Measurements from ENCODE around the gene MEST. TPM values are rescaled to one million over a fixed set of nuclear protein-coding genes. Genes with fewer than 3 reads are reported as not detected.

Gene MEST
- total RNA-seq, 4 donors from 2014 or later = 12.2 to 311 (median 62.5) TPM

GRCh38 chr7:130468612-130469011, 23.3 kb upstream of the MEST start:
- no peak for DNase-seq (ENCODE audit: low spot score in 2 of 2)
- H3K27ac ChIP-seq = no peak overlapping the region
- 94 to 98% methylated on average over 1 of the region's 1 CpG for WGBS, 2 donors
- H3K27me3 ChIP-seq = no peaks in the 10 kb centered on the region
- H3K9me3 ChIP-seq = no peaks in the 10 kb centered on the region
- TF ChIP-seq POLR2A (IDR thresholded peaks at IDR 0.05) (no peak), CTCF (IDR thresholded peaks at IDR 0.05) (no peak), EP300 (IDR thresholded peaks at IDR 0.05) (no peak)
- H3K4me1 ChIP-seq = no peaks in the 10 kb centered on the region
- no peak overlapping the region for H3K4me3 ChIP-seq
- no peaks in the 10 kb centered on the region for H3K36me3 ChIP-seq

GRCh38 chr7:130471974-130472373, 19.9 kb upstream of the MEST start:
- no peaks in the 10 kb centered on the region for H3K9me3 ChIP-seq
- H3K27ac ChIP-seq = no peak overlapping the region
- TF ChIP-seq CTCF (IDR thresholded peaks at IDR 0.05) (no peak), POLR2A (IDR thresholded peaks at IDR 0.05) (no peak), EP300 (IDR thresholded peaks at IDR 0.05) (no peak)
- no peaks in the 10 kb centered on the region for H3K4me1 ChIP-seq
- H3K4me3 ChIP-seq = no peak overlapping the region
- 79 to 88% methylated on average over 2 of the region's 2 CpGs for WGBS, 2 donors
- DNase-seq (ENCODE audit: low spot score in 2 of 2) = no peak
- H3K36me3 ChIP-seq = no peaks in the 10 kb centered on the region
- H3K27me3 ChIP-seq = no peaks in the 10 kb centered on the region

GRCh38 chr7:130473289-130473688, 18.6 kb upstream of the MEST start:
- Histone ChIP-seq H3K9me3 (peaks cover 0 to 12% (median 0%) of the 10 kb centered on the region in 4 donors), H3K27ac (no peak overlapping the region), H3K36me3 (no peaks in the 10 kb centered on the region), H3K4me1 (no peaks in the 10 kb centered on the region), H3K27me3 (no peaks in the 10 kb centered on the region), H3K4me3 (no peak overlapping the region)
- TF ChIP-seq EP300 (IDR thresholded peaks at IDR 0.05) = no peak
- no peak for TF ChIP-seq CTCF (IDR thresholded peaks at IDR 0.05)
- TF ChIP-seq POLR2A (IDR thresholded peaks at IDR 0.05) = no peak
- DNase-seq (ENCODE audit: low spot score in 2 of 2) = no peak

- no peak overlapping the region for H3K4me3 ChIP-seq
- H3K4me1 ChIP-seq = no peaks in the 10 kb centered on the region
- DNase-seq (ENCODE audit: low spot score in 2 of 2) = no peak
- WGBS, 2 donors = 64 to 75% methylated on average over 4 of the region's 4 CpGs
- TF ChIP-seq POLR2A (IDR thresholded peaks at IDR 0.05) = no peak
- no peak for TF ChIP-seq EP300 (IDR thresholded peaks at IDR 0.05)
- TF ChIP-seq CTCF (IDR thresholded peaks at IDR 0.05) = no peak
- H3K27me3 ChIP-seq = no peaks in the 10 kb centered on the region
- peaks cover 0 to 14% (median 0%) of the 10 kb centered on the region in 4 donors for H3K9me3 ChIP-seq
- no peaks in the 10 kb centered on the region for H3K36me3 ChIP-seq
- no peak overlapping the region for H3K27ac ChIP-seq
Measured at GRCh38 chr7:130473876-130474275, 18.0 kb upstream of the MEST start.

GRCh38 chr7:130475776-130476175, 16.1 kb upstream of the MEST start:
- 54 to 65% methylated on average over 7 of the region's 7 CpGs for WGBS, 2 donors

More at GRCh38 chr7:130475776-130476175, 16.1 kb upstream of the MEST start:
- Histone ChIP-seq H3K4me3 (no peak overlapping the region), H3K27ac (no peak overlapping the region), H3K27me3 (no peaks in the 10 kb centered on the region), H3K36me3 (no peaks in the 10 kb centered on the region), H3K9me3 (peaks cover 0 to 14% (median 0%) of the 10 kb centered on the region in 4 donors), H3K4me1 (no peaks in the 10 kb centered on the region)
- TF ChIP-seq CTCF (IDR thresholded peaks at IDR 0.05) = no peak
- TF ChIP-seq POLR2A (IDR thresholded peaks at IDR 0.05) = no peak
- TF ChIP-seq EP300 (IDR thresholded peaks at IDR 0.05) = no peak
- no peak for DNase-seq (ENCODE audit: low spot score in 2 of 2)
